NAMALWA (cell line): ENCODE measurements around the gene ISG20.
"Not testable (repeated sequence)": the region's sequence is repeated elsewhere in the genome, so short reads cannot be mapped to it uniquely, and the experiment has no call there.

Experiments used
- DNase-seq: peaks from one replicate; pipeline ENCODE4 v3.0.0-alpha.2; 2015; ENCODE audit warnings: low spot score

The ISG20 gene

GRCh38 chr15:88636654-88637053 lies 2.2 kb upstream of the ISG20 start:
- no peak for DNase-seq

- DNase-seq = no peak
Measured at GRCh38 chr15:88637436-88637835, 1.4 kb upstream of the ISG20 start.

GRCh38 chr15:88637841-88638625 lies 783 bp upstream of the ISG20 start:
- peak; percentile 51 for DNase-seq

GRCh38 chr15:88641959-88642452 lies 3.2 kb downstream of the ISG20 start:
- peak; percentile 27 for DNase-seq

GRCh38 chr15:88642514-88642913 lies 3.7 kb downstream of the ISG20 start:
- DNase-seq = not testable (repeated sequence)

GRCh38 chr15:88644741-88645140 lies 5.9 kb downstream of the ISG20 start:
- no peak for DNase-seq

GRCh38 chr15:88645171-88646087 lies 6.6 kb downstream of the ISG20 start:
- DNase-seq = no peak

- DNase-seq = no peak
Measured at GRCh38 chr15:88646088-88646405, 7.2 kb downstream of the ISG20 start.

GRCh38 chr15:88646951-88647350 lies 8.1 kb downstream of the ISG20 start:
- no peak for DNase-seq

GRCh38 chr15:88647351-88648105 lies 8.7 kb downstream of the ISG20 start:
- peak; percentile 66 for DNase-seq

GRCh38 chr15:88648357-88649214 lies 9.8 kb downstream of the ISG20 start:
- no peak for DNase-seq

- DNase-seq = no peak
Measured at GRCh38 chr15:88649286-88649733, 10.5 kb downstream of the ISG20 start.

- no peak for DNase-seq
Measured at GRCh38 chr15:88649753-88650551, 11.1 kb downstream of the ISG20 start.

GRCh38 chr15:88650556-88650955 lies 11.7 kb downstream of the ISG20 start:
- no peak for DNase-seq

- DNase-seq = no peak
Measured at GRCh38 chr15:88651136-88651732, 12.4 kb downstream of the ISG20 start.

- no peak for DNase-seq
Measured at GRCh38 chr15:88651971-88652370, 13.2 kb downstream of the ISG20 start.

- DNase-seq = no peak
Measured at GRCh38 chr15:88652456-88653199, 13.8 kb downstream of the ISG20 start.

GRCh38 chr15:88653200-88654064 lies 14.6 kb downstream of the ISG20 start:
- DNase-seq = no peak
